Fibroblast of skin of abdomen (primary cell): ENCODE results near the gene RAET1G.
A peak's percentile ranks its signal among the peaks of the same experiment; 100 is the strongest.
"Not testable (repeated sequence)": the region's sequence is repeated elsewhere in the genome, so short reads cannot be mapped to it uniquely, and the experiment has no call there.

ENCODE experiments used
- DNase-seq: peaks from one replicate; pipeline ENCODE4 v3.0.0-alpha.2; 2013

RAET1G gene

GRCh38 chr6:149909701-149910470, 13.0 kb downstream of the RAET1G start:
- DNase-seq, result no peak

GRCh38 chr6:149908480-149908879, 14.4 kb downstream of the RAET1G start:
- DNase-seq, result not testable (repeated sequence)

GRCh38 chr6:149907317-149907716, 15.6 kb downstream of the RAET1G start:
- no peak for DNase-seq

- DNase-seq, result no peak
These were observed 16.5 kb downstream of the RAET1G start for GRCh38 chr6:149906405-149906804.

- no peak for DNase-seq
These were observed 17.0 kb downstream of the RAET1G start for GRCh38 chr6:149905911-149906371.

GRCh38 chr6:149905371-149905910, 17.5 kb downstream of the RAET1G start:
- DNase-seq, result no peak

- no peak for DNase-seq
These were observed 18.1 kb downstream of the RAET1G start for GRCh38 chr6:149904661-149905370.

GRCh38 chr6:149903938-149904611, 18.8 kb downstream of the RAET1G start:
- DNase-seq, result no peak

- DNase-seq, result no peak
These were observed 21.3 kb downstream of the RAET1G start for GRCh38 chr6:149901444-149902140.

GRCh38 chr6:149900620-149901443, 22.1 kb downstream of the RAET1G start:
- DNase-seq, result no peak

- no peak for DNase-seq
These were observed 22.8 kb downstream of the RAET1G start for GRCh38 chr6:149899926-149900619.

GRCh38 chr6:149899486-149899885, 23.4 kb downstream of the RAET1G start:
- DNase-seq, result no peak

- DNase-seq, result no peak
These were observed 24.0 kb downstream of the RAET1G start for GRCh38 chr6:149898966-149899365.

- no peak for DNase-seq
These were observed 24.8 kb downstream of the RAET1G start, which contains the start of gene RAET1E for GRCh38 chr6:149897855-149898744. Gene RAET1E, minus strand, starts transcription at chr6:149898113. Its CDS starts 7,212 bp downstream, at chr6:149890901.

GRCh38 chr6:149897015-149897697, 25.8 kb downstream of the RAET1G start:
- peak; percentile 80 for DNase-seq

GRCh38 chr6:149896491-149896890, 26.4 kb downstream of the RAET1G start:
- DNase-seq, result peak; percentile 35

- DNase-seq, result peak; percentile 58
These were observed 27.1 kb downstream of the RAET1G start for GRCh38 chr6:149895833-149896271.

- DNase-seq, result peak; percentile 32
These were observed 27.8 kb downstream of the RAET1G start for GRCh38 chr6:149895048-149895590.

GRCh38 chr6:149891864-149892263, 31.1 kb downstream of the RAET1G start:
- DNase-seq, result not testable (repeated sequence)
